WTC11 (cell line): Measurements from ENCODE around the gene GRPR.

ENCODE experiments used
- CTCF ChIP-seq: fragments of 200-600 bp; IDR thresholded peaks from 2 replicates; pipeline ENCODE4 v1.8.0; 2022; ENCODE audit warnings: antibody characterized with exemption
- E2F4 ChIP-seq: sonication (generic); formaldehyde crosslinking; IDR thresholded peaks from 2 replicates; pipeline ENCODE4 v1.8.1; 2022; ENCODE audit warnings: low read depth, mild to moderate bottlenecking, moderate library complexity, missing genetic modification reagents, borderline replicate concordance
- FOXJ3 ChIP-seq: sonication (generic); formaldehyde crosslinking; IDR thresholded peaks from 2 replicates; pipeline ENCODE4 v1.9.0; 2021; ENCODE audit warnings: missing genetic modification reagents, mild to moderate bottlenecking, borderline replicate concordance
- FOXK1 ChIP-seq: sonication (generic); formaldehyde crosslinking; IDR thresholded peaks from 2 replicates; pipeline ENCODE4 v1.8.0; 2022; ENCODE audit warnings: mild to moderate bottlenecking, moderate library complexity, missing genetic modification reagents
- FOXP1 ChIP-seq: sonication (generic); formaldehyde crosslinking; IDR thresholded peaks from 2 replicates; pipeline ENCODE4 v1.8.0; 2022; ENCODE audit warnings: missing genetic modification reagents, mild to moderate bottlenecking, moderate library complexity, borderline replicate concordance
- GABPB1 ChIP-seq: sonication (generic); formaldehyde crosslinking; IDR thresholded peaks from 2 replicates; pipeline ENCODE4 v1.8.1; 2023; ENCODE audit warnings: mild to moderate bottlenecking, missing genetic modification reagents
- GTF2I ChIP-seq: fragments of 250-450 bp; sonication (Bioruptor Pico); conservative IDR thresholded peaks from 2 replicates; pipeline ENCODE4 v1.4.0; 2021; ENCODE audit warnings: mild to moderate bottlenecking
- USF2 ChIP-seq: sonication (generic); formaldehyde crosslinking; IDR thresholded peaks from 2 replicates; pipeline ENCODE4 v1.8.1; 2023; ENCODE audit warnings: mild to moderate bottlenecking, missing genetic modification reagents, moderate library complexity
- ZNF512 ChIP-seq: sonication (generic); formaldehyde crosslinking; IDR thresholded peaks from 2 replicates; pipeline ENCODE4 v1.8.1; 2022; ENCODE audit warnings: missing genetic modification reagents, borderline replicate concordance
- ZSCAN18 ChIP-seq: fragments of 250-450 bp; sonication (Bioruptor Pico); IDR thresholded peaks from 2 replicates; pipeline ENCODE4 v2.1.2; 2022; ENCODE audit warnings: mild to moderate bottlenecking, moderate library complexity
- TF ChIP-seq, protein P1 (sequence below): sonication (generic); formaldehyde crosslinking; IDR thresholded peaks from 2 replicates; pipeline ENCODE4 v1.8.1; 2022; ENCODE audit warnings: mild to moderate bottlenecking, moderate library complexity, missing genetic modification reagents
- TF ChIP-seq, protein P2 (sequence below): sonication (generic); formaldehyde crosslinking; IDR thresholded peaks from 2 replicates; pipeline ENCODE4 v1.8.1; 2022; ENCODE audit warnings: low read depth, missing genetic modification reagents, borderline replicate concordance
- TF ChIP-seq, protein P3 (sequence below): sonication (generic); formaldehyde crosslinking; IDR thresholded peaks from 2 replicates; pipeline ENCODE4 v1.8.0; 2022; ENCODE audit warnings: mild to moderate bottlenecking, missing genetic modification reagents

DNA sequence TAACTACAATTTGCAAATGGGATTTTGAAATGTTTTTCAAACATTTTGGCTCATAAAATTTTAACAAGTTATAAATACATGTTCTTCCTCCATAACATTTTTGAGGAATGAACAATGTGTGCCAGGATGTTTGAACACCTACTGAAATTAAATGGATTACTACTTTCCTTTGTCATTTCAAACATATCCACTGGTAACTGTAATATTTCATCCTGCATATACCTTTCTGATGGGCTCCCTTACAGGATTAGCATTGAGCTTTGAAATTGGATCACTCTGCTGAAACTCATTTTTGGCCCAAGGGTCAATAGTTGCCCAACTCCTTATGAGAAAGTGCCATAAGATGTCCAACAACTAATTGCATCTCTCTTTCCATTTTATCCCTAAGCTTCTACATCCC is 17.6 kb downstream of the GRPR start:
- TF ChIP-seq FOXP1 (CRISPR knock-in tag) (no peak), ZSCAN18 (CRISPR knock-in tag) (no peak), GABPB1 (no peak), CTCF (no peak), E2F4 (CRISPR knock-in tag) (no peak), GTF2I (CRISPR knock-in tag) (no peak), FOXK1 (CRISPR knock-in tag) (no peak), ZNF512 (CRISPR knock-in tag) (no peak), FOXJ3 (no peak), USF2 (no peak)
- TF ChIP-seq, protein P1, sequence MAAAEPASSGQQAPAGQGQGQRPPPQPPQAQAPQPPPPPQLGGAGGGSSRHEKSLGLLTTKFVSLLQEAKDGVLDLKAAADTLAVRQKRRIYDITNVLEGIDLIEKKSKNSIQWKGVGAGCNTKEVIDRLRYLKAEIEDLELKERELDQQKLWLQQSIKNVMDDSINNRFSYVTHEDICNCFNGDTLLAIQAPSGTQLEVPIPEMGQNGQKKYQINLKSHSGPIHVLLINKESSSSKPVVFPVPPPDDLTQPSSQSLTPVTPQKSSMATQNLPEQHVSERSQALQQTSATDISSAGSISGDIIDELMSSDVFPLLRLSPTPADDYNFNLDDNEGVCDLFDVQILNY (CRISPR knock-in tag): no peak
- TF ChIP-seq, protein P2, sequence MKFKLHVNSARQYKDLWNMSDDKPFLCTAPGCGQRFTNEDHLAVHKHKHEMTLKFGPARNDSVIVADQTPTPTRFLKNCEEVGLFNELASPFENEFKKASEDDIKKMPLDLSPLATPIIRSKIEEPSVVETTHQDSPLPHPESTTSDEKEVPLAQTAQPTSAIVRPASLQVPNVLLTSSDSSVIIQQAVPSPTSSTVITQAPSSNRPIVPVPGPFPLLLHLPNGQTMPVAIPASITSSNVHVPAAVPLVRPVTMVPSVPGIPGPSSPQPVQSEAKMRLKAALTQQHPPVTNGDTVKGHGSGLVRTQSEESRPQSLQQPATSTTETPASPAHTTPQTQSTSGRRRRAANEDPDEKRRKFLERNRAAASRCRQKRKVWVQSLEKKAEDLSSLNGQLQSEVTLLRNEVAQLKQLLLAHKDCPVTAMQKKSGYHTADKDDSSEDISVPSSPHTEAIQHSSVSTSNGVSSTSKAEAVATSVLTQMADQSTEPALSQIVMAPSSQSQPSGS: no peak
- TF ChIP-seq, protein P3, sequence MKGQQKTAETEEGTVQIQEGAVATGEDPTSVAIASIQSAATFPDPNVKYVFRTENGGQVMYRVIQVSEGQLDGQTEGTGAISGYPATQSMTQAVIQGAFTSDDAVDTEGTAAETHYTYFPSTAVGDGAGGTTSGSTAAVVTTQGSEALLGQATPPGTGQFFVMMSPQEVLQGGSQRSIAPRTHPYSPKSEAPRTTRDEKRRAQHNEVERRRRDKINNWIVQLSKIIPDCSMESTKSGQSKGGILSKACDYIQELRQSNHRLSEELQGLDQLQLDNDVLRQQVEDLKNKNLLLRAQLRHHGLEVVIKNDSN (CRISPR knock-in tag): no peak
